ENCODE data around the gene IL6.

DNA sequence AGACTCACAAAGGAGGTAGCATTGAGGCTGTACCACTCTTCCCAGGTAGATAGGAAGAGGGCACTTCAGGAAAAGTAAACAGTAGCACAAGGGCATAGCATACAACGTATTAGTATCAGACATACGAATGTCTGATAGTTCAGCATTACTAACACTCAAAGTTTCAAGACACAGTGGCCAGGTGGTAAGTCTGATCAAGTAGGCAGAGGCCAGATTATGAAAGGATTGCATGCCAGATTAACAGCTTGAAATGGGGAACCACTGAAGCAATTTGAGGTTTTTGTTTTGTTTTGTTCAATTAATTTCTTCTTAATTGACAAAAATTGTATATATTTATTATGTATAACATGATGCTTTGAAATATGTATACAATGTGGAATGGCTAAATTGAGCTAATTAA lies 45.7 kb upstream of the IL6 start:
- TF ChIP-seq EZH2 (IDR thresholded peaks at IDR 0.05; ENCODE audit: borderline replicate concordance, insufficient read depth, low read depth, low read length, poor library complexity, severe bottlenecking) (no peak), CTCF (IDR thresholded peaks at IDR 0.05) (no peak)

Measured in B cell (primary cell).